Frontal cortex (tissue), 4 donors: Measurements from ENCODE around the gene TRMT2A. TPM values are rescaled to one million over a fixed set of nuclear protein-coding genes. Genes with fewer than 3 reads are reported as not detected.

ENCODE experiments used
- DNase-seq, 2 donors: peaks; one replicate each; pipeline ENCODE4 v3.0.0; 2012; ENCODE audit warnings: low spot score in 2 of 2
- FAIRE-seq: peaks from 2 replicates; lab custom pipeline; 2012; peaks lifted over from hg19 to GRCh38; lab: Jason Lieb, UNC
- total RNA-seq: library from RNA; depleted of rRNA; stranded (reverse); fragments of >200 nt; gene quantifications from one replicate; pipeline ENCODE4 v1.2.3, GENCODE V29; 2014
- donor health status: control.
- donor health status: control.
- donor health status: control.

Gene TRMT2A
- total RNA-seq, 1 donor from 2014 or later = 28.9 TPM

DNA sequence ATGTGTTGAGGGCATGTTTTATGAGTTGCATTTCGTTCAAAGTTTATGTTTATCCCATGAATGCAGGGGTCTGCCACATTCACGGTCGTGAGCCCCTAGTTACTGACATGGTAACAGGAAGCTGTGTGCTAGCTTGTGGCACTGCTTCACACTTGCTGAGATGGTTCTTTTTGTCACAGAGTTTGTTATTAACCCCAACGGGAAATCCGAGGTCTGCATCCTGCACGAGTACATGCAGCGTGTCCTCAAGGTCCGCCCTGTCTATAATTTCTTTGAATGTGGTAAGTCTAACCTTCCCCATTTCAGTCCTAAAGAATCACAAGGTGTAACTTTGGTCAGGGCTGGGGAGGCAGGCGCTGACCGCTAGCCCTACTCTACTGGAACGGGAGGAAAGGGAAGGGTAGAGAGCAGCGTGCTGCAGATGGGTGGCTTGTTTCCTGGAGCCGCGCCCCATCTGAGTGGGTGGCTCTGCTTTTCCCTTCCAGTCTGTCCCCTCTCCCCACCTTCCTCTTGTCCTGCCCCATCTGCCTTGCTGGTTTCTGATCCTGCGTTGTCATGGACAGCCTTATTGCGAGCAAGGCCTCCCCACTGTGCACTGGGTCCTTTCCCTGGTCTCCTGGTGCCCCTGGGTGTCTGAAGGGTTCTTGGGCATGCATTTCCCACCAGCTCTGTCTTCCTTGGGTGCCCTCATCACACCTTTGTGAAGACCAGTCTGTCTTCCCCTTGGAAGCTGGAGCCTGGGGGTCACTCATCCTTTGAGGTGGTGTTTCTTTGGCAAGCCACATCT, 25.1 kb downstream of the TRMT2A start:
- FAIRE-seq (no peak), DNase-seq (no peak)

- DNase-seq (no peak), FAIRE-seq (no peak)
Measured at GRCh38 chr22:20090730-20091240, 26.2 kb downstream of the TRMT2A start.

GRCh38 chr22:20089977-20090729, 26.9 kb downstream of the TRMT2A start:
- no peak for FAIRE-seq

DNA sequence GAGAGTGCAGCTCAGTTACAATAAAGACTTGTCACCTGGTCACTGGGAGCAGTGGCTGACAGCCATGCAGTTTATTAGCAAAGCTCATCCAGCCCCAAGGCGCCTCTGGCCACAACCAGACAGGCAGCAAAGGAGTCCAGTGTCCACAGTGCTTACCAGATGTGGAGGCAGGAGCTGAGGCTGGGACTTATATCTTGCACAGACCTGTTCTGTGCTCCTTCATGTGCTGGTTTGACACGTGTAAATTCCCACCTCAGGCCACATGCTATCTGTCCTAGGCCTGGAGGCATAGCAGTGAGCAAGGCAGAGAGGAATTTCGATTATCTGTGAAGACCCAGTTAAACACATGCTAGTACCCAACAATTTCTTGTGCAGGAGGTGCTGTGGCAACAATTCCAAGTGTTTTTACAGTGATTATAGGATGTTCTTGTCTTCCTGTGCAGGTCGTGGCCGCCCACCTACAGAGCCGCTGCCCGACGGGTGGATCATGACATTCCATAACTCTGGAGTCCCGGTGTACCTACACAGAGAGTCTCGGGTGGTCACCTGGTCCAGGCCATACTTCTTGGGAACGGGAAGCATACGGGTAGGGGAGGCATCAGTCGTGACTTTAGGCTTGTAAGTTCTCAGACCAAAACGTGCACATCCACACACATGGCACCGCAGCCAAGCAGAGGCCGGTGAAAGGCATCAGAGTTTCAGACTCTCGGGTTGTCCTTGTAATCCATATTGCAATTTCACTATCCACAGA, 27.6 kb downstream of the TRMT2A start:
- DNase-seq = no peak
- no peak for FAIRE-seq

More at GRCh38 chr22:20089977-20090729, 26.9 kb downstream of the TRMT2A start:
- no peak for DNase-seq

- DNase-seq (no peak), FAIRE-seq (no peak)
Measured at GRCh38 chr22:20088263-20088648, 28.8 kb downstream of the TRMT2A start.

DNA sequence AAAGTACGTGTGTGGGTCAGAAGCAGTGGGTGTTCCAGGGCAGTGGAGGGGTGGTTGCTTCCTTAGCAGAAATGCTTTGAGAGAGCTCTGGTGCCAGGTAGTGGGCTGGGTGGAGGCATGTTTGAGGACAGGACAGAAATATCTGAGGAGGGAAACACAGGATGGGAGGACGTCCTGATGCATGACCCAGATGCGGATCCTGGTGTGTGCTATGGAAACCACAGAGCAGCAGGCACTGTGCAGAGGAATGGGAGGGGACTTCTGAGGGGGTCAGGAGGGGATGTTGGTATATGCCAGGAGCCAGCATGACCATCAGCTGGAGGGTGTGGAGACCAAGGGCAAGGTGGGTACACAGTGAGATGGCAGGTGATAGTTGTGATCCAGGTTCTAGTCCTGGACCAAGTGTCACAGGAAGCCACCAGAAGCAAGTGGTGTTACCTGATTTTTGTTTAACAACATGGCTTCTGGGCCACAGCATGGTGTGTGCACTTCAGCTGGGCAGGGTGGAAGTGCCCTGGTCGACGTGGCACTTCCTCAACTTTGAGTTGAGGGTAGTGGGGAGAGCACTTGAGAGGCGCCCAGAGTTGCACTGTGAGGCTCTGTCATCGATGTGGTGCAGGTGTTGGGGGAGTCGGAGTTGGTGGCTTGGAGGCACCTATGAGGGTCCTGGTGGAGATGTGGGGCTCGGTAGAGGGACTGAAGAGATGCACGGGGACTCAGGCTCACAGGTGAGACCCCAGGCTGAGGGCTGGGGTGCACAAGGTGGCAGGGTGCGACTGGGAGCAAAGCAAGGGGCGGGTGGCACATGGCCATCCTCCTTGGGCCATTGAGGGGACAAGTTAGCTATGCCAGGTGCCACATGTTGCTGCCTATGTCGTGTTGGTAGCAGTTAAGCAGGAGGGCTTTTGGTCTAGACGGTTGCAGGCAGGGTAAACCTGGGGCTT, 29.4 kb downstream of the TRMT2A start:
- no peak for FAIRE-seq
- DNase-seq = no peak

DNA sequence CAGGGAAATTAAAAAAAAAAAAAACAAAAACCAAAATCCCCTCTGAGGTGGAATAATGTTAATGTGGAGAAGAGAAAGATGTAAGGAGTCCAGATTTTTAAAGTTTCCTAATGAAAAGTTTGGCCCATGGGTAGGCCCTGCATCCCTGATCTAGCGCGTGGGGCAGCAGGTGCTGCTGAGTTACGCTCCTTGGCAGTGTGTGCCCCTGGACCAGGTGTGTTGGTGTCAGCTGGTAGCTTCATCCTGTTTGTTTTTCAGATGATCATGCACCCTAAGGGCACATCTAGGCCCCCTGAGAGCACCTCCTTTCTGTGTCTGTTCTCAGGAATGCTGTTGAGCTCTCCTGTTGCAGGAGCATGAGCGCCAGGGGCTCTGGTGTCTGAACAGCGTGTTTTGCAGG, 30.3 kb downstream of the TRMT2A start:
- no peak for DNase-seq
- no peak for FAIRE-seq

- no peak for FAIRE-seq
- DNase-seq = no peak
Measured at GRCh38 chr22:20086101-20086599, 30.9 kb downstream of the TRMT2A start.

GRCh38 chr22:20085651-20086050, 31.4 kb downstream of the TRMT2A start:
- FAIRE-seq = no peak
- DNase-seq = no peak

DNA sequence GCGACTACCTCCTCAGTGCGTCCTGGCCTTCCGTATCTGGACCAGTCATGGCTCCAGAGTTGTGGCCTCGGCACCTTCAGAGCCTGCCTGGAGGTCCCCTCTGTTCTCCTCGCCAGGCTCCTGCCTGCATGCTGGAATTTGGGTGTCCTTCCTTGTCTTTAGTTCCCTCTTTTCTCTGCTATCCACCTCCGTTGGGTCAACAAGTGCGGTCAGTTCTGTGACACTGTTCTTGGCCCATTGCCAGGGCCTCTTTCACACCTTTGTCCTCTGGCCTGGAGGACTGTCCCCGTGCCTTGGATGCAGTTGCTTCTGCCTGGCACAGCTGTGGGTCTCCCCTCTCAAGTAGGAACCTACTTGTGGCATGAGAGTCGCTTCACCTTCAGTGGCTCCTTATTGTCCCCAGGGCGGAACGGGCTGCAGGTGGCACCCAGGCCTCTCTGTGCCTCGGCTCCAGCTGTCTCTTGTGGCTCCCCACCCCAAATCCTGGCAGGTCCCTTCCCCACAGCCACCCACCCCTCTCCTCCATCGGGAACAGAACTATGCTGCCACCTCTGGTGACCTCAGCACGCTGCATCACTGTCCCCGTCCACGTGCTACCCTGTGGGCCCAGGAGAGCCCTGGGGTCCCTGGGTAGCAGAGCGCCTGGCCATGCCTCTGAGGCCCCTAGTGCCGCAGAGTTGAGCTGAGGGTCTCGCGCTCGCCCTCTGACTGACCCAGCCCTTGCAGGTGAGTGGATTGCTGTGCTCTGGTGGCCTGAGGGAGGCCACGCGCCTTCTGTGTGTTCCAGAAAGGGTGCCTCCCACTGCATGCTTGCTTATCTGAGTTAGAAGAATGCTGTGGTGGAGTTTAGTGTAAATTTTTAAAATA, 32.2 kb downstream of the TRMT2A start:
- FAIRE-seq (no peak), DNase-seq (no peak)

GRCh38 chr22:20083891-20084546, 33.0 kb downstream of the TRMT2A start:
- FAIRE-seq = no peak
- DNase-seq = no peak

GRCh38 chr22:20083157-20083890, 33.7 kb downstream of the TRMT2A start:
- DNase-seq = no peak
- no peak for FAIRE-seq

DNA sequence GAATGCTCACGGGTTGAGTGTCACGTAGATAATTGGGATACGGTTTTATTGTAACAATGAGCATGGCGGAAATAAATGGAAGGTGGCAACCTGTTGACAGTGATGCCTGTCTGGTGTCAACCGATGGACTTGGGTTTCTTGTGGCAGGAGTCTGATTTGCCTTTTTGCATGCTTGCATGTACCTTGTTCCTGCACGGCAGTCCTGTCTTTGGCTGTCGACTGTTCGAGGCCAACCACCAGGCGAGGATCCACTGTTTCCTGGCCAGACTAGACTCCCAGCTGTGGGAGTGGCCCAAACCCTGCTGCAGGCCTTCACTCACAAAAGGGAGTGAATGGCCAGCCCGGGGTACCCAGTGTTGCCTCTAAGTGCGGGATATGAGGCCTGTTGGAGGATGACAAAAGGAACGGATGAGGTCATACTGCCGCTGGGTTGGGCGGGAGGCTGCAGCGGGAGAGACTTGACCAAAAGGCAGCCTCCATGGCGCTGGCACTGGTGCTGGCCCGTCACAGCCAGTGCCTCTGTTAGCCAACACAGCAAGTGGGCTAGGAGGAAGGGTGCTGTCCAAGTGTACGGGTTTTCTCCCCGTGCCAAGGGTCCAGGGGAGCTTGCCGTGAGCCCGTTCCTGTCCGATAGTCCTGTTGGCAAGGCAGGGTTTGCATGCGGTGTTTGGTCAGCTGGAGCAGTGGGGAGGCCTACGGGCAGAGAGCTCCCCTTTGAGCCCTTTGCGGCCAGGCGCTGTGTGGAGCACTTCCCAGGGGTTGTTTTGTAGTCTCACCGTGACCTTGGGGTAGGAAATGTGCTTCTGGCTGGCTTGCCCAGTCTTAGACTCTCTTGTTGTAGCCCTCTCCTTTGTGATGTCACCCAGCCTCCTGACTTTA, 36.0 kb downstream of the TRMT2A start:
- DNase-seq = peak in 1 of 2 donors; percentile 34

GRCh38 chr22:20080445-20080775, 36.6 kb downstream of the TRMT2A start:
- no peak for DNase-seq
- no peak for FAIRE-seq

More for the DNA sequence above, 36.0 kb downstream of the TRMT2A start:
- no peak for FAIRE-seq

DNA sequence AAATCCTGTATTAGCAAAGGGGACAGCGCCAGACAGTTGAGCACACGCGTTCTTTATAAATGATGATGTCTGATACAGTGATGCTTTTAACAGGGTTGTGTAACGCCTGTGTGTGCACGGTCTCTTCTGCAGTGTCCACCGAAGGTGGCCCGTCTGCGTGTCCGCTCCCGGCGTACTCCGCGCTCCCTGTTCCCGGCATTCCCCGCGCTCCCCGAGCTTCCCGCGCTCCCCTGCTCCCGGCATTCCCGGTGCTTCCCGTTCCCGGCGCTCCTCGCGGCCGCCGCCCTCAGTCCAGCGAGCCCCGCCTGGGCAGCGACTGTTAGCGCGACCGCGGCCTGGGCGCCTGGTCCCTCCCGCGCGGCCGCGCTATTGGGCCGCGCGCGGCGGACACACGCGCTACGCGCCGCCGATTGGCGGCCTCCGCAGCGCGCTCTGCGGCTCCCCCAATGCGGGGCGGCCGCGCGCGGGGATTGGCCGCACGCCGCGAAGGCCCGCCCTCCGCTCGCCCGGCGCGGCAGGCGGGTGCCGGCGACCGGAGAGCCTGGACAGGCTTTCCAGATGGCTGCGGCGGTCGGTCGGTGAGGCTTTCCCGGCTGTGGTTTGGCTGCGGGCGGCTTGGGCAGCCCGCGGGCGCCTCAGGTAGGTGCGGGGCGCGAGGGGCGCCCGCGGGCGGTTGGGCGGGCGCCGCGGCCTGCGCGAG, 37.1 kb downstream of the TRMT2A start, which contains the start of gene DGCR8:
DGCR8 (plus strand) TSS at position 497 of the 700 bp plus-strand sequence. CDS start 5,723 bp downstream, outside the sequence.
- DNase-seq = peak; percentile 98 to 99
- no peak for FAIRE-seq
